ENCODE data around the gene NELL2.

The NELL2 gene

GRCh38 chr12:44677724-44678123 is 198.4 kb downstream of the NELL2 start:
- DNase-seq = no peak

DNA sequence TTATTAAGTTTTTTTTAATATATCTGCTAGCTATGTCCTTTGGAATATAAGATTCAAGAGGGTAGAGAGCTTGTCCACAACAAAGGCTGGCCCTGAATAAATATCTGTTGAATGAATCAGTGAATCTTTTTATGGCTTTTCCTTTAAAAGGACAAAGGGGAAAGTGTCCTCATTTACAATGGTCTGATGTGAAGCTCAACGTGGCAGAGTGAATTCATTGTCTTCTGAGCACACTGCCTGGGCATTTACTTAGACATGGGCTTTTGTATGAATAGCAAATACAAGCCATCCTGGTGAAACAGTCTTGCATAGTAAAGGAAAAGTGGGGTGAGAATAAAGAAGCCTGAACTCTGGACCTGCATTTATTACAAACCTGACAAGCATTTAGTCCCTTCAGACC is 201.2 kb downstream of the NELL2 start:
- DNase-seq = no peak

- no peak for DNase-seq
These were observed 202.3 kb downstream of the NELL2 start for GRCh38 chr12:44673811-44674210.

DNA sequence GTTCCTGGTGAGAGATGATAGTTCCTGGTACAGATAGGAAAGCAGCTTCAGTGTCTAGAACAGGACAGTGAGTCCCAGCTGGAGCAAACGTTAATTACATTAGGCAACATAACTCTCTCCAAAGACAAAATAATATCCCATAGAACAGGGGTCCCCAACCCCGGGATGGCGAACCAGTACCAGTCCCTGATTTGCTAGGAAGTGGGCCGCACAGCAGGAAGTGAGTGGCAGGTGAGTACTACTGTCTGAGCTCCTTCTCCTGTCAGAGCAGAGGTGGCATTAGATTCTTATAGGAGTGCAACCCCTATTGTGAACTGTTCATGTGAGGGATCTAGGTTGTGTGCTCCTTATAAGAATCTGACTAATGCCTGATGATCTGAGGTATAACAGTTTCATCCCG is 204.1 kb downstream of the NELL2 start:
- DNase-seq = no peak

DNA sequence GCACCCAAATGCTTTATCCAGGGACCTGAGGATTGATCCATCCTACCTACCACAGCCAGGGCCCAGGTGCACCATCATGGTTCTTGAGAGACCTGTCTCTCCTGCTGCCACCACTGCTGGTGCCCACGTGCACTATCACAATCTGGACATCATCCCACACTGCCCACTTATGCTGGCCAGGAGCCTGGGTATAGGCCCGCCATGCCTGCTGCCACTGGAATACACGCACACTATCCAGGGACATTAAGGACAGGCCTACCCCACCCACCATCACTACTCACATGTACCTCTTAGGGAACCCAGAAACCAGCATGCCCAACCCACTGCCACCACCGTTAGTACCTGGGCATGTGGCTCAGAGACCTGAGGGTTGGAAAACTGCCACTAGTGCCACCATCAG is 207.7 kb downstream of the NELL2 start:
- DNase-seq = no peak

GRCh38 chr12:44667461-44667860 is 208.7 kb downstream of the NELL2 start:
- no peak for DNase-seq

GRCh38 chr12:44663291-44663690 is 212.8 kb downstream of the NELL2 start:
- DNase-seq = no peak

DNA sequence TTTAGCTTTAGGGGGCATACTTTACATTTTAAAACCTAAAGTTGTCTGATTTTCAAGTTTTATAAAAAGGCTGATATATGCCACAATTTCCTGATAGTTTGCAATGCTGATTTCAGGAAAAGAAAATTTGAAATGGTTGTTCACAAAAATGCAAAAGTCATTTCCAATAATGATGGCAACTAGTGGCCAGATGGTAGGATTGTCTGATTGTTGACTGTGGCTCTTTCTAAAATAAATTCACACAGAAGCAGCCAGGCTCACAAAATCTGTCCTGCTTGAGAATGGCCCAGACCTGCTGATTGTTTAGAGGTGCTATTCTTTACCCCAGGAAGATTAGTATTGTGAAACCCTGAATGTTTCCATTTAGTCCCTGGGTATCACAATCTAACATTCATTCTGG is 220.3 kb downstream of the NELL2 start:
- no peak for DNase-seq

DNA sequence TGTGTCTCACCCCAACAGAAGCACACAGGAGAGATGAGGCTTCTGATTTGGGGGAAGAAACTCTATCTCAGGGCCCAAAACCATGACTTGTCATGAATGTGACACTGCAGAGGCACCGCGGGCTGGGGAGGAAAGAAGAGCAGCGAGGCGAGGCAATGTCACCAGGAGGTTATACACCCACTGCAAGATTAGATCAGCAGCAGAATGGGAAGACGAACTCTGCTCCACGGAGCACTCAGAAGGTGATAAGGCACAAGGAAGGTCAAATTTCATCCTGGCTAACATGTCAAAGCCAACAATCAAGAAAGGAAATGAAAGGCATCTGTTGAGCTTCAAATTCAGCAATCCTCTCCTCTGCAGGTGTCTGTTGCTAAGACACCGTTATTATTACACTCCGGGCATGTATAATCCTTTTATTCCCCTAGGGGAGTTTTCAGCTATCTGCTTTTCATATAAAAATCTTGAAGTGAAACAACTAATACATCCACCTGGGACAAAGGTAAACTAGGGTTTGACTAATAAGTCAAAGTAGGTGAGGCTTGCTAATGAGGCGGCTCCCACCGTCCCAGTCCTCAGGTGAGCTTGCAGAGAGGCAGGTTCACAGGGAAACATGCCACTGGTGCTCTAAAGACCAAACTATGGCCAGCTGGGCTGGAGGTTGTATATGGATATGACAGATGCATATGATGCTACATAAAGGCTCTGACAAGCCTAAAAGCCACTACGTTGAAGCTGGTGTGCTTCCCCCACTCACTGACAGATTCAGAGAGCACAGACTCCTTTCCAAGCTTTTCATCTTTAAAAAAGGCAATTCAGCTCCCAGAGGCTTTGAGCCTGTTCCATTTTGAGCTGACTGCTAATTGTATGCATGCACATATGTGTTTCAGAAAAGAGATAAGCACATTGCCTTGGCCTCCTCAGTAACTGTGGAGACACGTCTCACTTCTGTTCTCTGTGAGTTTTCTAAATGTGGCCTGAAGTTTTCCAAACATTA is 221.2 kb downstream of the NELL2 start:
- DNase-seq = no peak

DNA sequence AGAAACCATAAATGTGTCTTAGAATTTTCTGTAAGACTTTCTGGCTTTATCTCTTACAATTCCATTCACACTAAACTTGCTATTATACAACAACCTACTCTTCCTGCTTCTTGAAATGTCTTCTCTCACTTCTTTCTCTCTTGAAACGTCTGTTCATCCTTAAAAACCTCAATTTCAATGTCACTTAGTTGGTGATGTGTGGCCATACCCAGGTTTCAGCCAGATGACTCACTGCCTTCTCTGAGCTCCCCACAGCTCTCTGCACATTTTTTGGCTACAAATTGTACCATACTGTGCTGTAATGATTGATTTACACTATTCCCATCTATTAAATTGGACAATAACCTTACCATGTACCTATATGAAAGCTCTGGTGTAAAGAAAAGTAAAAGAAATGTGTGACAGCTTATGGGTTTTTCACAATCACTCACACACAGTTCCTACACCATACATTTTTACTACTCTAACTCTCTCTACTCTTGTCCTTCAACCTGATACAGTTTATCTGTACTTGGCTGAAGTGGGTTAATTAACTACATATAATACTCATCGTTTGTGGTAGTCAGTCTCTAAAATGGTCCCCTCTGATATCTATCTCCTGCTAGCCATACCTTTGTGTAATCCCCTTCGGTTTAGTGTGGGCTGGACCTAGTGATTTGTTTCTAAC is 222.1 kb downstream of the NELL2 start:
- DNase-seq = no peak

DNA sequence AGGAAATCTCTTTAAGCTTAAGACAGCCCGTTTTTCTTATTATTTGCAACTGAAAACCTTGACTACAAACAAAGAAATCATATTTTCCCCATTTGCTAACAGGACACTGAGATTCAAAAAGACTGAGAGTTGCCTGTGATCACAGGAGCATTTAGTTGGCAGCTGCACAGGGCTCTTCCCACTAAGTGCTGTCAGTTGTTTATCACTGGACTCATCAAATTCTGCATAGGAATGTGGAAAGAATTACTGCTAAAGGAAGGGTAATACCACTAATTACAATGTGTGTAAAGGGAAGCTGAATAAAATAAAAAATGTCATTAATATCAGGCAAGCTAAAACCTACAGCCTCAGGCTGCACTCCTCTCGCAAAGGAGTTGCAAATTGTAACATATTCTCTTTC is 226.4 kb downstream of the NELL2 start:
- DNase-seq = no peak

GRCh38 chr12:44647917-44648690 is 228.0 kb downstream of the NELL2 start:
- DNase-seq = no peak

DNA sequence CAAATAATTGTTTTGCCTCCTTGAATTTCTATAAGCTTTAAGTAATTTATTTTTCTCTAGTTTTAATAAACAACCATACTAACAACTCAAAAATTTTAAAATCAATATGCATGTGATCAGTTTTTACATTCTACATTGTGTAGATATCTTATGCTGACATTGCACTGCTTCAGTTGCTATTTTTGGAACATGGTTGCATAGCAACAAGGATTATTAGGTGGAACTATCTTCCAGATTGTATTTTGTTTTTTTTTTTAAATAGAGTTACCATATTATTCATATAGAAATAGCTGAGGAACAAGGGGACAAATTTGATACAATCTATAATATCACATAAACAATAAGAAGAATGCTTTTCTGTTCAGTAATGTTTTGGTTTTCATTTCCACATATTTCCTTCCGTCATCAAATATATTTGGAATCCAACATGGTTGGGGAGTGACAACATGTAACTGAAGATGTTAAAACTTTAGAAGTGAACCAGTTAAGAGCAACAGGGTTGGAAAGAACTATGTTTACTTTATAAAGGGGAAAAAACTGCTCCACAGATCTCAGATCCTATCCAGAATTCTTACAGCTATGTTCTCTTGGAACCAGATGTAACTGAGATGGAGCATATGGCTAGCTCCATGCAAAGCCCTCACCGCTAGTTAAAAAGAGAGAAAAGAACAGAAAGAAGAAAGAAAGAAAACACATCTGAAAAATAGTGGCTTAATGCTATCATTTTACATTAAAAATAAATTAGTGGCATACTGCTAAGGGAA is 235.5 kb downstream of the NELL2 start:
- no peak for DNase-seq

DNA sequence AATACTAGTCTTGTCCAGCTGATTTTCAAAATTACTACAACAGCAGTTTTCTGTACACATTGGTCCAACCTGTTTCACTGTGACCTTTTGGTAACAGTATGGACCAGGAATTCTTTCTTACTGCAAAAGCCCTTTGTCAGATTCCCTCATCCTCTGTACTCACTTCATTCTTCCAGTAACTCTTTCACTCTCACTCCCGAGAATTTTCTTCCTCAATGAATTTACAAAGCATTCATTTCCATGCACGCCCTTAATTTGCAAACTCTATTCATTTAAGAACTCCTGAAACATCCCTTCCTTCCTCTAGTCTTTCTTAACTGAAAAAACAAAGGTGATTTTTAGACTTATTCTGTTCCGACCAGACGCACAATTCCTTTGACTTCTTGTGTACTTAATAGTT is 238.2 kb downstream of the NELL2 start:
- no peak for DNase-seq

- no peak for DNase-seq
These were observed 247.9 kb downstream of the NELL2 start for GRCh38 chr12:44628180-44628579.

DNA sequence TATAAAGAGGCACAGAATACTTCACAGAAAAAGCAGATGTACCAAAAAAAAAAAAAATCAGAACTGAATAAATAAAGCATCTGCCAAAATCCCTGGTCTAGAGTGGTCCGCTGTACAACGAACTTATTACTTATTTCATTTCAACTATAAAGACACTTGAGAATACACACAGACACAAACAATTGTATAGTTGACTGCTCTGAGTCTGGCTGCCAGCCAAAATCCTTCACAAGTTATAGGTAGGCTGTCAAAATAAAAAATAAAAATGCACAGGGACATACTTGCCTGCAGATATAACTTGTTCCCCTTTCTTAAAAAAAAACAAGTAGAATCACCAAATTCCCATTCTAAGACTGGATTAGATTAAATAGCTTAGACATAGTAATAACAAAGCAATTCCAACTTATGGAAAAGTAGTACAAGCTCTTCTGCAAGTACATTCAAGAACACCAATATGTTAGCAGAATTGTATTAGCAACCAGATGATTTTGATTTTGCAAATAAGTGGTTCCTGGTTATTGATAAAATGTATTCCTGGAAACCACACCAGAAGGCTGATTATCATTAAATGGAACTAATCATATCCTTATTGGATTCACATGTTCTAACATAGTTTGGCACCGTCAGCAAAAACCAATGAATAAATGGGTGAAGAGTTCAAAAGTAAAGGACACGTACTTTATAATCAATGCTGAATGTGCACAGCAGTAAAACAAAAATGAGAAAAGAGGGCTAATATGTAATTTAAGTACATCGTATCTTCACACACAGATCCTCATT is 248.5 kb downstream of the NELL2 start:
- DNase-seq = no peak

GRCh38 chr12:44626883-44627282 is 249.2 kb downstream of the NELL2 start:
- DNase-seq = no peak

GRCh38 chr12:44618946-44619345 is 257.2 kb downstream of the NELL2 start:
- DNase-seq = no peak

GRCh38 chr12:44616402-44616801 is 259.7 kb downstream of the NELL2 start:
- no peak for DNase-seq

GRCh38 chr12:44611538-44611937 is 264.6 kb downstream of the NELL2 start:
- no peak for DNase-seq

DNA sequence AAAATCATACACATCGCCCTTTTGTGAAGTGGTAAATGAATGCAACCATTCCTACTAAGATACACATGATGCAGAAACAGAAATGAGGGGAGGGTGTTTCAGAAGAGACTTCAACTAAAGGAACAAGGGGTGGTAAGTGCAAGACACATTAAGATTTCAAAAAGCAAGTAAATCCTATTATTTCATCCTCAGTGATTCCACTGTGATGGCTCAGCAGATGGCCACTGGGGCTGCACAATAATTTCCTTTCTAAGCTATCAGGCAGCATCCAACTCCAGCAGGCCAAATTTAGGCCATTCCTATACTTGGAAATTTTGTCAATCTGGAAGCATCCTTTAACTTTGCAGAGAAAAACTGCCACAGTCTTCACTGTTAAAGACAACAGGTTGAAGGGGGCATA is 272.4 kb downstream of the NELL2 start:
- no peak for DNase-seq

DNA sequence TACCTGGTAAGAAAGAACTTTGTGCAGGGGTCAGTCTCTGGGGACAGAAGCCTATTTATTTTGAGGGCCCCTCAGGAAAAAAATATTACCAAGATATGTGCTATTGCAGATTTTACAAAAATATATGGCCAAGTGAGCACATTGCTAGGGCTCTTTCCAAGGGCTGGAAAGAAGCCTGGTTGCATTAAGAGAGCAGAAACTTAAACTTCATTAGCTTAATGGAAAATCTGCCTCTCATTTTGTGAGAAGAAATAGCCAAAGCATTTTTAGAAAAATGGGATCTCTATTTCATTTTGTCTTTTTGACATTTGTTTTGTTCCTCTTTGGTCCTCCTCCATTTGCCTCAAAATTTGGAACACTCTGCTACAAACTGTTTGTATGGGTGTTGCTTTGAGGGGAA is 283.5 kb downstream of the NELL2 start:
- no peak for DNase-seq
